WERI-Rb-1 (cell line): ENCODE measurements around the gene AMIGO3.

ENCODE experiments used
- DNase-seq: peaks from one replicate; pipeline ENCODE4 v3.0.0-alpha.2; 2020
- H3K27ac ChIP-seq: fragments of 250-450 bp; sonication (Bioruptor Pico); 2 replicates; pipeline ENCODE4 v1.5.1; 2020; ENCODE audit warnings: mild to moderate bottlenecking, moderate library complexity
- H3K27me3 ChIP-seq: fragments of 250-450 bp; sonication (Bioruptor Pico); 2 replicates; pipeline ENCODE4 v1.5.1; 2021; ENCODE audit warnings: mild to moderate bottlenecking, low read depth, moderate library complexity; ENCODE audit not compliant: insufficient read depth, severe bottlenecking
- H3K36me3 ChIP-seq: fragments of 250-450 bp; sonication (Bioruptor Pico); 2 replicates; pipeline ENCODE4 v1.5.1; 2020; ENCODE audit warnings: mild to moderate bottlenecking, moderate library complexity
- H3K4me3 ChIP-seq: 2 replicates; pipeline ENCODE4 v1.5.1; 2011; ENCODE audit warnings: low read depth, mild to moderate bottlenecking, control low read depth, low read length
- H3K9me3 ChIP-seq: fragments of 250-450 bp; sonication (Bioruptor Pico); 2 replicates; pipeline ENCODE4 v1.5.1; 2021; ENCODE audit warnings: mild to moderate bottlenecking, moderate library complexity; ENCODE audit not compliant: severe bottlenecking
- CTCF ChIP-seq: IDR thresholded peaks from 2 replicates; pipeline ENCODE4 v1.5.1; 2011; ENCODE audit warnings: low read depth, mild to moderate bottlenecking, control low read depth, inconsistent platforms, low read length

Gene AMIGO3

GRCh38 chr3:49723628-49724551, 4.4 kb upstream of the AMIGO3 start, which contains the start of gene GMPPB:
TSS of gene GMPPB (minus strand) at chr3:49723951. CDS start at chr3:49723726, 225 bp downstream.
- DNase-seq = peak; percentile 95
- peak within 1 kb of the TSS; percentile 88 for H3K4me3 ChIP-seq
- peaks cover 59% of the 10 kb centered on the region for H3K36me3 ChIP-seq
- no peaks in the 10 kb centered on the region for H3K9me3 ChIP-seq
- TF ChIP-seq CTCF = no peak
- H3K27ac ChIP-seq = peak within 1 kb of the TSS; percentile 94
- no peaks in the 10 kb centered on the region for H3K27me3 ChIP-seq

- Histone ChIP-seq H3K9me3 (no peaks in the 10 kb centered on the region), H3K4me3 (peak overlapping the region; percentile 88), H3K27me3 (no peaks in the 10 kb centered on the region), H3K27ac (peak overlapping the region; percentile 94), H3K36me3 (peaks cover 58% of the 10 kb centered on the region)
- DNase-seq = peak; percentile 60
- TF ChIP-seq CTCF = 0 out of 2 replicates have a peak, but pooled peaks have one; percentile 0
Observed at GRCh38 chr3:49723296-49723627, 3.8 kb upstream of the AMIGO3 start.

- Histone ChIP-seq H3K36me3 (peaks cover 60% of the 10 kb centered on the region), H3K27me3 (no peaks in the 10 kb centered on the region), H3K4me3 (peak overlapping the region; percentile 88), H3K27ac (peak overlapping the region; percentile 94), H3K9me3 (no peaks in the 10 kb centered on the region)
- DNase-seq = no peak
- no peak for TF ChIP-seq CTCF
Observed at GRCh38 chr3:49722896-49723295, 3.4 kb upstream of the AMIGO3 start.

DNA sequence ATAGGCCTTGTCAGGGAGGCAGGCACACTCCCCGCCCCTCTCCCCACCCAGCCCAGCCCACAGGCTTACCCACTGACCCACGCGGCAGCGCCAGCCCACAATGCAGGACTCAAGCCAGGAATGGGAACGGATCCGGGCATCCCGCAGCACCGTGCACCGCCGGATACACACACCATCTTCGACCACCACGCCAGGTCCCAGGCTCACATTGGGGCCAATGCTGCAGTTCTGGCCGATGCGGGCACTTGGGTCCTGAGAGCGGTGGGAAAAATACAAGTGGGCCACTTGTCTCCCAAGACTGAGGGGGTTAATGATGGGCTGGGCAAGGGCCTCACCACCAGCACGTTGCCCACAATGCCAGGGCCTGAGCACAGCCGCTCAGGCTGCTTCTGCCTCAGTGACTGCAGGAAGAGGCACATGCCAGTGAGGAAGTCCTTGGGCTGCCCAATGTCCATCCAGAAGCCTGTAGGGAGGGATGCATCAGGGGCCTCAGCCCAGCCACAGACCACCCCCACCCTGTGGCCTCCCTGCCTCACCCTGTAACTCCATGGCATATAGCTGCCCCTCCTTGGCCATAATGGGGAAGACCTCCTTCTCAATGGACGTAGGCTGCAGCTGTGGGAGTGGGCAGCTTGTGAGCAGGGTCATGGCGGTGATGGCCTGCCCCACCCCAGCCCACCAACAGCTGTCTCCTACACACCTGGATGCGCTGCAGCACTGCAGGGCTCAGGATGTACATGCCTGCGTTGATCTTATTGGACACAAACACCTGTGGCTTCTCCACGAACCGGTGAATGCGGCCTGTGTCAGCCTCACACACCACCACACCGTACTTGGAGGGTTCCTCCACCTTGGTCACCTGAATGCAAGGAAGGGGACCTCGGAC, 2.7 kb upstream of the AMIGO3 start:
- no peak for TF ChIP-seq CTCF
- no peak overlapping the region for H3K27ac ChIP-seq
- no peak overlapping the region for H3K4me3 ChIP-seq
- H3K36me3 ChIP-seq = peaks cover 53% of the 10 kb centered on the region
- no peak for DNase-seq
- H3K9me3 ChIP-seq = no peaks in the 10 kb centered on the region
- no peaks in the 10 kb centered on the region for H3K27me3 ChIP-seq

- H3K36me3 ChIP-seq = peaks cover 47% of the 10 kb centered on the region
- H3K27me3 ChIP-seq = no peaks in the 10 kb centered on the region
- no peak overlapping the region for H3K27ac ChIP-seq
- TF ChIP-seq CTCF = no peak
- H3K9me3 ChIP-seq = no peaks in the 10 kb centered on the region
- DNase-seq = no peak
- H3K4me3 ChIP-seq = no peak overlapping the region
Observed at GRCh38 chr3:49721596-49721895, 2.1 kb upstream of the AMIGO3 start.
